NCI-H748 (cell line): ENCODE measurements around the gene METTL1.
"Not testable (repeated sequence)": the region's sequence is repeated elsewhere in the genome, so short reads cannot be mapped to it uniquely, and the experiment has no call there.

Experiments
- DNase-seq: peaks from one replicate; lab custom pipeline; 2025; ENCODE audit not compliant: unreplicated experiment; lab: John Stamatoyannopoulos, UW

The METTL1 gene

GRCh38 chr12:57797933-57798332 lies 26.0 kb upstream of the METTL1 start:
- no peak for DNase-seq

- no peak for DNase-seq
These were observed 25.1 kb upstream of the METTL1 start for GRCh38 chr12:57796996-57797395.

- DNase-seq = no peak
These were observed 23.4 kb upstream of the METTL1 start for GRCh38 chr12:57795354-57795753.

GRCh38 chr12:57793920-57794319 lies 22.0 kb upstream of the METTL1 start:
- DNase-seq = no peak

GRCh38 chr12:57783861-57784260 lies 12.0 kb upstream of the METTL1 start:
- no peak for DNase-seq

- no peak for DNase-seq
These were observed 11.5 kb upstream of the METTL1 start for GRCh38 chr12:57783466-57783801.

- peak; percentile 95 for DNase-seq
These were observed 10.9 kb upstream of the METTL1 start, which contains the start of gene TSFM for GRCh38 chr12:57782608-57783465. TSFM (plus strand) TSS chr12:57782787; CDS start chr12:57782802, 15 bp downstream.

- DNase-seq = peak; percentile 44
These were observed 10.3 kb upstream of the METTL1 start for GRCh38 chr12:57782243-57782607.

- no peak for DNase-seq
These were observed 9.9 kb upstream of the METTL1 start for GRCh38 chr12:57781801-57782200.

- DNase-seq = no peak
These were observed 9.3 kb upstream of the METTL1 start for GRCh38 chr12:57781244-57781643.

GRCh38 chr12:57780284-57780897 lies 8.5 kb upstream of the METTL1 start:
- DNase-seq = no peak

GRCh38 chr12:57779736-57780135 lies 7.8 kb upstream of the METTL1 start:
- DNase-seq = no peak

GRCh38 chr12:57777911-57778310 lies 6.0 kb upstream of the METTL1 start:
- no peak for DNase-seq

- no peak for DNase-seq
These were observed 5.5 kb upstream of the METTL1 start for GRCh38 chr12:57777367-57777766.

- DNase-seq = no peak
These were observed 4.3 kb upstream of the METTL1 start for GRCh38 chr12:57776247-57776587.

- DNase-seq = no peak
These were observed 3.8 kb upstream of the METTL1 start for GRCh38 chr12:57775563-57776246.

GRCh38 chr12:57775044-57775443 lies 3.1 kb upstream of the METTL1 start:
- DNase-seq = no peak

GRCh38 chr12:57774634-57775033 lies 2.7 kb upstream of the METTL1 start:
- not testable (repeated sequence) for DNase-seq

- peak; percentile 72 for DNase-seq
These were observed 771 bp upstream of the METTL1 start, which contains the start of gene EEF1AKMT3 for GRCh38 chr12:57772429-57773322. EEF1AKMT3 (plus strand) TSS chr12:57772614; CDS start chr12:57772725, 111 bp downstream.

GRCh38 chr12:57771236-57771872 lies 551 bp downstream of the METTL1 start:
- DNase-seq = peak; percentile 91
